Medulla oblongata (tissue), 1 donor: ENCODE measurements around the gene SLAMF7.

Experiments used
- DNase-seq: peaks from one replicate; pipeline ENCODE4 v3.0.0-alpha.2; 2015; ENCODE audit errors: extremely low spot score

SLAMF7 gene

DNA sequence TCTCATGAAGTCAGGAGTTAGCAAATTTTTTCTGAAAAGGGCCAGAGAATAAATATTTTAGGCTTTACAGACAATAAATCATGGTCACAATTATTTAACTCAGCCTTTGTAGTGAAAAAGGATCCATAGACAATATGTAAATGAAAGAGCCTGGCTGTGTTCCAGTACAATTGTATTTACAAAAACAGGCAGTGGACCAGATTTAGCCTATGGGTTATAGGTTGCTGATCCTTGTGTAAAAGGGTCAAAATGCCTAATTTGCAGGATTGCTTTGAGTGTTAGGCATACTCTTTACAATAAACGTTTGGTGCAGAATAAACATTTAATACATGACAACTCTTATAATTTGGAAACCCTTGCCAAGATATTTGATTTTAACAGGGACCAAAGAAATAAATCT is 6.5 kb downstream of the SLAMF7 start:
- no peak for DNase-seq

DNA sequence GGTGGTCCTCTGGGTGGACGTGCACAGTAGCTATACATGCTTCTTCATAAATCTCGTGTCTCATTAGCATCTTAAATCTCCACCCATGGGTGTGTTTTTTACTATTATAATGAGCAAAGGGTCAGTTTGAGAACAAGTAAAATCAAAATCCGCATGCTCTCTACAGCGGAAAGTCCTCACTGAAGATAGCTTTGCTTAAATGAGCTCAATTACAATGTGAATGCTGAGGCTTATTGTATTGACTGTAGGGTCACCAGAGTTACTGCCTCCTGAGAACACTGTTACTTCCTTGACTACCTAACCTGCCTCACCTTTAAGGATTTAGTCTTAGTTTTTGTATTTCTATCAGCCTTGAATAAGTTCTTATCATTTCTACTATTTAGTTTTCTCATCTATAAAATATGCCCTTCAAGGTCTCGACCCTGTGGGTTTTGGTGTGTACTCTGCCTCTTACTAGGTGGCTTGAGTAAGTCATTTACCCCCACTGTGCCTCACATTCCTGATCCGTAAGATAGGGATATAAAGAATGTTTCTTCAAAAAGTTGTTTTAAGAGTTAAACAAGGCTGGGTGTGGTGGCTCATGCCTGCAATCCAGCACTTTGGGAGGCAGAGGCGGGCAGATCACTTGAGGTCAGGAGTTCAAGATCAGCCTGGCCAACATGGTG is 7.9 kb downstream of the SLAMF7 start:
- no peak for DNase-seq

DNA sequence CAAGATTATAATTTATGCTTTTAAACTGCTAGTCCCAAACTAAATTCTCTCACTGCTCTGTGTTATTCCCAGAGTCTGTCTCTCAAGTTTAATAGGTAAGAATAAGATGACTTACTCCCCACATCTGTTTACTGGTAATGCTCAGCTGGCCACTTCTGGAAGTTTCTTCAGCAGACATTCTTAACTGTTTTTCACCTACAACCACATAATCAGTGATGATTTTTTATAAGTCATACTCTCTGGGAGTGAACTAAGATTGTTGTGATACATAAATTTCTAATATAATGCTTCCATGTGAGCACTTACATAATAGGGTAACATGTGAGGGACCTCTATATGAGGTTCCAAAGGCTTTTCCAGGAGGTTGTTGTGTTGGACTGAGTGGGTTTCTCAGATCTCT is 8.7 kb downstream of the SLAMF7 start:
- DNase-seq: no peak

DNA sequence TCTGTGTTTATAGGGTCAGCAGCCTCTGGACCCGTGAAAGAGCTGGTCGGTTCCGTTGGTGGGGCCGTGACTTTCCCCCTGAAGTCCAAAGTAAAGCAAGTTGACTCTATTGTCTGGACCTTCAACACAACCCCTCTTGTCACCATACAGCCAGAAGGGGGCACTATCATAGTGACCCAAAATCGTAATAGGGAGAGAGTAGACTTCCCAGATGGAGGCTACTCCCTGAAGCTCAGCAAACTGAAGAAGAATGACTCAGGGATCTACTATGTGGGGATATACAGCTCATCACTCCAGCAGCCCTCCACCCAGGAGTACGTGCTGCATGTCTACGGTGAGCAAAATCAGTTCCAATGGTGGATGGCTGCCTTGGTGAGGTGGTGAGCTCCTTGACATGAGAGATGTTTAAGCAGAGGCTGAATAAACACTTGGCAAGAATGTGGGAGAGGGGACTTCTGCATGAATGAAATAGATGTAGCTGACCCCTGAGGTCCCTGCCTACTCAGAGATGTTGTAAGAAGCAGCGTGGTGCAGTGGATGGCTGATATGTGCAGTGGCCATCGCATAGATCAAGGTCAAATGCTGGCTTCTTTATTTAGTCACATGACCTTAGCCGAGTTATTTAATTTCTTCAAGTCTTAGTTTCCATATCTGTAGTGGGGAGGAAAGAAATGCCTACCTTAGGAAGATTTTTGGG is 9.3 kb downstream of the SLAMF7 start:
- no peak for DNase-seq

DNA sequence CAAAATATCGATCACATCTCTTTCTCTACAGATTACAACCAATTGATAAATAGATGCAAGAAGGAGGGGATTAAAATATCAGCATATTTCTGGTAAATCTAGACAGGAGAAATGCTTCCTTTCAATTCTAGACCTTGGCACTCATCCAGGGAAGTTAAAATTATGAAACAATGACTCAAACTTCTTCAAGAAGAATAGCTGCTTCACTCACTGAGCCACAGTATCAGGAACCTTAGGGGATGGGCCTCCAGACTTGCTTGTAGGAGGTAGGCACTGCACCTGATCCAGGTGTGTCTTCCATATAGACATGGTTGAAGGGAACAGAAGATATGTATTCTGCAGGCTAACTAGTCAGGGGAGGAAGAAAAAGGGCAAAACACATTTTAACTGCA is 9.8 kb downstream of the SLAMF7 start:
- DNase-seq: no peak

DNA sequence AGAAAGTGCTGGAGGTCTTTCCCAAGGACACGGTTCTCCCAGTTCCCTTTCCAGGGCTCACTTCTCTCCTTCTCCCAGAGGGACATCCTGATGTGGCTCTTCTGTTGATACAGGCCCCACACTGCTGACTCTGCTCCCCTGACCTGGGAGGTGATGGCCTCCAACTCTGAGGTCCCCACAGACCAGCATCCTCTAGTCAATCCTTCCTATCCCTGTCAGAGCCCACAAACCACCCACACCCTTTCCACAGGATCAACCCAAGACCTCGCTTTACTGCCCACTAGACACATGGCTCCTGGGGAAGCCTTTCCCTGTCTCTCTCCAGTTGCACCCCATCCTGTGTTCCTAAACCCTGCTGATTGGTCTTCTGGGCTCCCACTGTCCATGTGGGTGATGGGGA is 11.6 kb downstream of the SLAMF7 start:
- DNase-seq: no peak

DNA sequence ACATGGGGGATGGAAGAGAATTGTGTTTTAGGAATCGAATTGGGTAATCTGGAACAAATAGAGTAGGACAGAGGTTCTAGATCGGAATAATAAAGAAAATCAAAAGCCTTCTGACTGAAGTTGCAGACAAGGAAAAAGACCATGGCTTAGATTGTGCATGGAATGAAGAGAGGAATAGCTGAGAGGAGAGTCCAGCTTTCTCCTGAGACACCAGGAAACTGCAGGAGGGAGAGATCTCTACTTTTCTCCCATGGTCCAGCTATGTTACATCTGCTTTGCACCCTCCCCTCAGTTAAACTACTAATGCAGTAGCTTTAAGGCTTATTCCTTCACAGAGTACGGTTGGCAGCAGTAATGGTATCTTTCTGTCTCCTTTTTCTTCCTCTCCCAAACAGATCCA is 13.4 kb downstream of the SLAMF7 start:
- no peak for DNase-seq

DNA sequence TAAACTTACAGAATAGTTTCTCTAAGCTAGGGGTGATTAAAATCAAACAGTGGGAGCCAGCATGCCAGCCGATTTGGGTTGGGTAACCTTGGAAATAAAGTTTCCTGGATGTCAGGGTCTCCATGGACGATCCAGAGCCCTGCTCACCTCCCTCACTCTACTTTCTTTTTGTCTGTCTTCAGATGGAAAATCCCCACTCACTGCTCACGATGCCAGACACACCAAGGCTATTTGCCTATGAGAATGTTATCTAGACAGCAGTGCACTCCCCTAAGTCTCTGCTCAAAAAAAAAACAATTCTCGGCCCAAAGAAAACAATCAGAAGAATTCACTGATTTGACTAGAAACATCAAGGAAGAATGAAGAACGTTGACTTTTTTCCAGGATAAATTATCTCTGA is 13.9 kb downstream of the SLAMF7 start:
- no peak for DNase-seq

DNA sequence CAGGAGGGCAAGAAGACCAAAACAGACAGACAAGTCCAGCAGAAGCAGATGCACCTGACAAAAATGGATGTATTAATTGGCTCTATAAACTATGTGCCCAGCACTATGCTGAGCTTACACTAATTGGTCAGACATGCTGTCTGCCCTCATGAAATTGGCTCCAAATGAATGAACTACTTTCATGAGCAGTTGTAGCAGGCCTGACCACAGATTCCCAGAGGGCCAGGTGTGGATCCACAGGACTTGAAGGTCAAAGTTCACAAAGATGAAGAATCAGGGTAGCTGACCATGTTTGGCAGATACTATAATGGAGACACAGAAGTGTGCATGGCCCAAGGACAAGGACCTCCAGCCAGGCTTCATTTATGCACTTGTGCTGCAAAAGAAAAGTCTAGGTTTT is 14.5 kb downstream of the SLAMF7 start:
- no peak for DNase-seq

DNA sequence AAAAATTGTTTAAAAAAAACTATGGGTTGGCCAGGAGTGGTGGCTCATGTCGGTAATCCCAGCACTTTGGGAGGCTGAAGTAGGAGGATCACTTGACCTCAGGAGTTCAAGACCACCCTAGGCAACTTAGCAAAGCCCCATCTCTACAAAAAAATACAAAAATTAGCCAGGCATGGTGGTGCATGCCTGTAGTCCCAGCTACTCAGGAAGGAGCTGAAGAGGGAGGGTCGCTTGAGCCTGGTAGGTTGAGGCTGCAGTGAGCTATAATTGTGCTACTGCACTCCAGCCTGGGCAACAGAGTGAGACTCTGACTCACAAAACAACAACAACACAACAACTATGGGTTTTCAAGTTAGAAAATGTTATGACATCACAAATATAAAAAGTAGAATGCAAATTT is 16.4 kb downstream of the SLAMF7 start:
- DNase-seq: no peak

DNA sequence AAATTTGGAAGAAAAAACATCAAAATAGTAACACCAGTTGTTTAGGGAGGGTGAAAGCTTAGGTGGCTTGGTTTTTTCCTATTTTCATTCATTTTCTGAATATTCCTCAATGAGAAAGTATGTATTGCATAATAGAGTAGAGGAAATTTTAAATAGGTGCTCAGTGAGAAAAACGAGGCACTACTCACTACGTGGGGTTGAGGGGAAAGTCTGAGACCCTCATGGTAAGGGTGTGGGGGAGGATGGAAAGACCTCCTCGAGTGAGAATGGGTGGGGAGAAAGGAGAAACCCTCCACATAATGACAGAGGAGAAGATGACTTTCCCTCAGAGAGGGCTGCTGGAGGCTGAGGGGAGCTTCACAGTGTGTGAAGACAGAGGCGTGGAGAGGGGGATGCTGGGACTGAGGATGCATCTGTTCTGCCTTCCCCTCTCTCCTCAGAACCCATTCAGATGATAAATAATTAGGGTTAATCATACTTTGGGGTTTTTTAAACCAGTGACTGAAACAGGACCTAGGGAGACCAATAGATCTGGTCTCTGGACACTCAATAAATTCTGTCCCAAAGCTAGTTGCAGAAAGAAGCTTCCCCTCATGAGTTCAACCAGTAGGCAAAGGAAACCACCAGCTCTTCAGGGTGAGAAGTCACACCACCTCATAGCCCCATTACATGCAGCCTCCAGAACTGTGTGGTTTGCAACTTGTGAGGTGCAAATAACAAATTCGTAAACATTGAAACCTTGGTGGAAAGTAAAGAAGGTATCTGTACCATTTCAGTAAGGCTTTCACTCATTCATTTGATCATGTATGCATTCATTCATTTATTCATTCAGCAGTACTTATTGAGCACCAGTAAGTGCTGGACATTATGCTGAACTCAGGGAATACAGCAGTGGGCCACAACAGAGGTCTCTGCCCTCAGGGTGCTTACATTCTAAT is 17.1 kb downstream of the SLAMF7 start:
- DNase-seq: no peak

DNA sequence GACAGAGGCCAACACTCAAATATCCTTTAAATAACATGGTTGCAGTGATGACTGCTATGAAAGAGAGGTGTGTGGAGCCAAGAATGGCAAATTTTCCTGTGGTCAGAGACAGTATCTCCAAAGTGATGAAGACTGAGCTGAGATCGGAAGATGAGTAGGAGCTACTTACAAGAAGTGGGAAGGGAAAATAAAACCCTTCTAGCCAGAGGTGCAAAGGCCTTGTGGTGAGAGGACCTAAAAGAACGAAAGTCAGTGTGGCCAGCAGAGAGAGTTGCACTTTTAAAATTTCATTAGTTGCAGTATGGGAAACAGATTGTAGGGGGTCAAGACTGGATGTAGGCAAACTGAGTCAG is 17.8 kb downstream of the SLAMF7 start:
- DNase-seq: no peak

DNA sequence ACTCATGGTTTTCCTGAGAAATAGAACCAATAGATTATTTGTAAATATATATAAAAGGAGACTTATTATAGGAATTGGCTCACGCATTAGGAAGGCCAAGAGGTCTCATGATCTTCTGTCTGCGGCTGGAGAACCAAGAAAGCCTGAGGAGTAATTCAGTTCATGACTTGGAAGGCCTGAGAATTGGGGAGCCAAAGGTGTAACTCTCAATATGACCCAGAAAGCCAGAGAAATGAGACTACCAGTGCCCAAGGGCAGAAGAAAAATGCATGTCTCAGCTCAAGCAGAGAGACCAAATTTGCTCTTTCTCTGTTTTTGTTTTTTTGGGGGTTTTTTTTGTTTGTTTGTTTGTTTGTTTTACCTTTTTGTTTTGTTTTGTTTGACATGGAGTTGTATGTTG is 19.5 kb downstream of the SLAMF7 start:
- no peak for DNase-seq

DNA sequence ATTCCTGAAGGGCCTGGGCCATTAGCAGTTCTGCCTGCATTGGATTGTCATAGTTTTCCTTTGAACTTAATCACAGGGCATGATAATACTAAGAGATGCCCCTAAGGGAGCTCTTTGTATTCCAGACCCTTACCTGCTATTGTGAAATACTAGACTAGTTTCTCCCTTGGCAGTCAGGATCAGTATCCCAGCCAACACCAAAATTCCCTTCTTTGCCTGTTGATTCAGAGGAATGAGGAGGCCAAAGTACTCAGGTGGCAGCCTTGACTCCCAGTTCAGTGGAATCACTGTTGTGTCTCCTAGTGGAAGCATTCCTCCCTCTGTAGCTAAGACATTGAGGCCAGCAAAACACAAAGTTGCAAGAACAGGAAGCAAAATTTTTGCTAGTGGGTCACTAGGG is 20.7 kb downstream of the SLAMF7 start:
- DNase-seq: no peak

DNA sequence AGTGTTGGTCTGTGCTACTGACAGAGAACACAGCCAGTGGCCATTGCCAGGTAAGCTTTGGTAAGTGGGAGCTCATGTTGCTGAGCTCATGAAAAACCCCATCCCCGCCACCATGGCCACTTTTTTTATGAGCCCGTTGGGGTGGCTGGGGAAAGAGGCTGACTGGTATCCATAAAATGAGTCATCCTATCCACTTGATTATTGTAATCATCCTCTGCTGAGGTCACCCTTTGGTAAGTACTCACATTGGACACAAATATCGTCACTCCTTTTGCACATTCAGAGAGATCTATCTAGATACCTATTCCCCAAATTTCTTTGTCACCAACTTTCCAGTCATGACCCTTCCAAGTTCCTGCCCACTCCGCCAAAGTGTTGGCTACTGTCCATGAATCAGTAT is 22.0 kb downstream of the SLAMF7 start:
- no peak for DNase-seq

DNA sequence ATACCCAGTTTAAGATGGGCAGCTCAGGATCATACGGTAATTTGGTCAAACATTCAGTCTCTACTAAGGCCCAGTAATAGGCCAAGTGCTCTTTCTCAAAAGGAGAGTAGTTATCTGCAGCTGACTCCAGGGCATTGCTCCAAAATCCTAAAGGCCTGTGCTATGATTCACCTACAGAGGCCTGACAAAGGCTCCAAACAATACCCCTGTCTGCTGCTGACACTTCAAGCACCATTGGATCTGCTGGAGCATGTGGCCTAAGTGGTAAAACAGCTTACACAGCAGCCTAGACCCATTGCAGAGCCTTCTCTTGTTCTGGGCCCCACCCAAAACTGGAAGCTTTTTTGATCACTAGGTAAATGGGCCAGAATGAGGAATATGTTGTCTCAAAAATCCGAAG is 22.8 kb downstream of the SLAMF7 start:
- DNase-seq: no peak

DNA sequence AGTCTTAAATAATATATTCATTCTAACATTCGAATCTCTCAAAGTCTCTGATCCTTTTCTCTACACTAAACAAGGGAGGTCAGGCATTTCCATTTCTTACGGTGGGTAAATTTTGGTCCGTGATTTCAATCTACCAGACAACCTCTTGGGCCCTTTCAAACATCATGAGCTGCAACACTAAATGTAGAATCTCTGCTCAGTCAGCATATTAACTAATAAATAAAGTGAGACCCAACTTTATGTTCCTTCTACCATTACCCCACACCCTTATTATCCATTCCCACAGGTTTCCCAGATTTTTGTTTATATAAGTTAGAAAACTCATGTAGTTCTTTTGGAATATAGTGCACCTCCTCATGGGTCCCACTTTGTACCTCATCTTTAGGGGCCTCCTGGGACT is 24.9 kb downstream of the SLAMF7 start:
- DNase-seq: no peak

DNA sequence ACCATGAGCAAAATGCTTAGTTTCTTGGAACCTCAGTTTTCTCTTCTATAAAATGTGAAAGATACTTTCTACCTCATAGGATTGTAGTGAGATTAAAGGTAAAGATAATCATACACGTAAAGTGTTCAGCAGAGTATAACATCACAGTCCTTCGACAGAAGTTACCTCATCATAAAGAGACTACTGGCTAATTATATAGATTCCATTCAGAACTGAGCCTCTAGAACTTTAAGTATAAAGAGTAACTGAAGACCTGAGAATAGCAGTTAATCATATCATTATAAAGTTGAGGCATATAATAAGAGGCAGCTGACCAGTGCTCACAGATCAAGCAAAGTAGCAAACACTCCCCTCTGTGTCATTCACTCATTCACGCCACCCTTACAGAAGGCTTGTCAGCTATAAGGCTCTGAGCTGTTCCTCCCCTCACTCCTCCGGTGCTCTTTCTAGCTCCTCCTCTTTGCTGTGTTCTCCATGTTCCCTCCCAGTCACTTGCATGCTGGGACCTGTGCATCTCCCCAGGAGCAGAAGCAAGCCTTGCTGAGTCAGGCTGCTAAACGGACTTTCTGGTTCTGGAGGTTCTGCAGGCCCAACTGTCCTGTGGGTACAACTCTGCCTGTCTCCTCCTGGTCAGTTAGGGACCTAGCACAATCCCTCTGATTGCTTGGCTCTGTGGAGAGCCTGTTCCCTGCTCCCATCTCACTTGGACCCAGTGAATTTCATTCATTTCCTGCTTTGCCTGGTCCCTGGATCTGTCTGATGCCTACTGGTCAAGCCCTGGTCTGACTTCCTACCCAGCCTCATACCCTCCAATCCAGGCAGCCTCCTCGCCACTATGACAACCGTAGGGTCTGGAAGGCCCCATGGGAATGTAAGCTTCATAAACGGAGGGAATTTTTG is 28.6 kb downstream of the SLAMF7 start:
- DNase-seq: no peak

DNA sequence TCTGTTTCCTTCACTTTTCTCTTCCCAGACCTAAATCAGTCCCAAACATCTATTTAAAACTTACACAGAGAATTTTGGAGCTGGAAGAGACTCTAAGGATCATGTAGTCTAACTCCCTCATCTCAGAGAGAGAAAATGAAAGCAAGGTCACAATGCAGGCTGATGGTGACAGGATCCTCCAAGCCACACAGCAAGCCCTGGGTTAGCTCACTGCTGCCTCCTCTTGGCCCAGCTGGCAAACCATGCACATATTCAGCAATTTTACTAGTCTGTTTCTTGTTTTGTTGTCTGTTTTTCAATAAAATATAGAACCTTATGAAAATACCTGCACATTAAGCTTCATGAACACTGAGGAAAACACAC is 29.2 kb downstream of the SLAMF7 start:
- peak; percentile 60 for DNase-seq

DNA sequence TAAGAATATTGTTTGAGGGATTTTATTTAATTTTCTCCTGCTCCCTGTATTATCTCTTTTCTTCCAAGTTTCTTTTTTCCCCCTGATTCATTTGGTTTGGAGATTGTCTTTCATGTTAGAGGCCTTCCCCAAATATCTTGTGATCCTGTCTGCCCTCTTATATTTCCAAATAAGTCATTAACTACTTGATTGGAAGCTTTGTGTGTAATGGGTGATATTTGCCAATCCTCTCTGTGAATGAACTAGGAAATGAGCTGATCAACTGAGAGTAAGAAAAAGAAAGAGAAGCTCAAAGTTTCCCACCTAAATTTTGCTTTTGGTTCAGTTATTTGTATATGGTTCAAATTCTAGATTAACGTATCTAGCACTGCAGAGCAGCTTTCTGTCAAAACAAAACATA is 33.3 kb downstream of the SLAMF7 start:
- no peak for DNase-seq

DNA sequence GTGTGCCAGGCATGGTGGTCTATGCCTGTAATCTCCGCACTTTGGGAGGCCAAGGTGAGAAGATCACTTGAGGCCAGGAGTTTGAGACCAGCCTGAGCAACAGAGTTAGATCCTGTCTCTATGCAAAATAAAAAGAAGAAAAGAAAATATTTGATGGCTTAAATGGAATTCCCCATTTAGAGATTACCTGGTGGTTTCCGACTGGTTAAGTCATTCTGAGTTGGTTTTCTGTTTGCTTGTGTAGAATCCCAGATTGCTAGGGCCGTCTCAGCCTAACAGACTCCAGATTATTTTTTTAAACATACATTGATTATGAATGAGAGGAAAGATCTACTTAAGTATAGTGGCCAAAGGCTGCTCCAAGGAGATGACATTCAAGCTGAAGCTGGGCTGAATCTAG is 34.0 kb downstream of the SLAMF7 start:
- no peak for DNase-seq
